Naive thymus-derived CD4-positive, alpha-beta T cell (primary cell): ENCODE results near the gene NEDD9. TPM values are rescaled to one million over a fixed set of nuclear protein-coding genes. Genes with fewer than 3 reads are reported as not detected.
A peak's percentile ranks its signal among the peaks of the same experiment; 100 is the strongest.

Experiments used
- ATAC-seq: fragments of 150-1000 bp; cut with Tn5 transposase; 2 replicates; pipeline ENCODE4 v1.10.0; 2021; ENCODE audit warnings: mild to moderate bottlenecking, moderate library complexity
- CTCF ChIA-PET: fragments of 350-600 bp; sonication (Branson Sonifier 250); formaldehyde crosslinking; loops from one replicate; lab custom pipeline; 2021; ENCODE audit warnings: antibody characterized with exemption; lab: Charles Lee
- POLR2A ChIA-PET: fragments of 350-600 bp; sonication (Branson Sonifier 250); formaldehyde crosslinking; loops from one replicate; lab custom pipeline; 2021; ENCODE audit warnings: antibody characterized with exemption, inconsistent platforms; lab: Charles Lee
- DNase-seq, 9 donors: peaks; one replicate each; pipeline versions ENCODE4 v3.0.0 to v3.0.0-alpha.2; 2020 to 2022; ENCODE audit warnings: mixed read lengths in 1 of 9
- H3K27ac ChIP-seq: one replicate; pipeline ENCODE4 v1.7.0; 2013; ENCODE audit warnings: mild to moderate bottlenecking, low read depth, low read length, moderate library complexity
- H3K27me3 ChIP-seq, 2 donors: one replicate each; pipeline ENCODE4 v1.7.0; 2013; ENCODE audit warnings: low read length in 2 of 2, mild to moderate bottlenecking in 2 of 2, moderate library complexity in 2 of 2; ENCODE audit not compliant: control insufficient read depth in 2 of 2, insufficient read depth in 2 of 2
- H3K36me3 ChIP-seq, 3 experiments: 1 replicate in 2 of 3; 2 replicates in 1 of 3; pipeline ENCODE4 v1.7.0; 2013; ENCODE audit warnings: low read length in 3 of 3, mild to moderate bottlenecking in 3 of 3, moderate library complexity in 1 of 3; ENCODE audit not compliant: insufficient read depth in 3 of 3, control insufficient read depth in 2 of 3
- H3K4me1 ChIP-seq, 2 donors: one replicate each; pipeline ENCODE4 v1.7.0; 2013; ENCODE audit warnings: low read length in 2 of 2, mild to moderate bottlenecking in 2 of 2, moderate library complexity in 1 of 2; ENCODE audit not compliant: control insufficient read depth in 2 of 2, insufficient read depth in 2 of 2
- H3K4me3 ChIP-seq: 2 replicates; pipeline ENCODE4 v1.7.0; 2013; ENCODE audit warnings: mild to moderate bottlenecking, low read length
- H3K9me3 ChIP-seq, 3 experiments: 1 replicate in 2 of 3; 2 replicates in 1 of 3; pipeline ENCODE4 v1.7.0; 2013; ENCODE audit warnings: low read length in 3 of 3; ENCODE audit not compliant: control insufficient read depth in 2 of 3
- H3K27ac Mint-ChIP-seq, 9 donors: one replicate each; pipeline ENCODE4 v1.8.0; 2020 to 2022; ENCODE audit warnings: mixed read lengths in 9 of 9, mild to moderate bottlenecking in 8 of 9, moderate library complexity in 5 of 9, inconsistent platforms in 2 of 9
- H3K27me3 Mint-ChIP-seq, 5 donors: one replicate each; pipeline ENCODE4 v1.8.0; 2021 to 2022; ENCODE audit warnings: mixed read lengths in 5 of 5, mild to moderate bottlenecking in 1 of 5
- H3K36me3 Mint-ChIP-seq, 5 donors: one replicate each; pipeline ENCODE4 v1.8.0; 2020 to 2022; ENCODE audit warnings: mixed read lengths in 5 of 5, mild to moderate bottlenecking in 3 of 5, inconsistent platforms in 1 of 5
- H3K4me1 Mint-ChIP-seq, 7 donors: one replicate each; pipeline ENCODE4 v1.8.0; 2020 to 2022; ENCODE audit warnings: mixed read lengths in 7 of 7, mild to moderate bottlenecking in 3 of 7, inconsistent platforms in 1 of 7
- H3K4me3 Mint-ChIP-seq, 10 donors: one replicate each; pipeline ENCODE4 v1.8.0; 2020 to 2022; ENCODE audit warnings: mild to moderate bottlenecking in 10 of 10, mixed read lengths in 10 of 10, moderate library complexity in 6 of 10, inconsistent platforms in 2 of 10
- H3K9me3 Mint-ChIP-seq, 11 donors: one replicate each; pipeline ENCODE4 v1.8.0; 2020 to 2022; ENCODE audit warnings: mixed read lengths in 11 of 11, mild to moderate bottlenecking in 4 of 11, inconsistent platforms in 1 of 11, moderate library complexity in 1 of 11
- intact Hi-C, 2 donors: fragments of 100-400 bp; cut with micrococcal nuclease; formaldehyde crosslinking; loops; one replicate each; pipeline ENCODE4 v1.15.1; 2023
- polyA plus RNA-seq, 2 donors: library from polyadenylated mRNA; unstranded; fragments of 300-500 nt; fragmentation: Illumina TruSeq; gene quantifications; one replicate each; pipeline ENCODE4 v1.2.3, GENCODE V29; 2021
- total RNA-seq, 6 experiments: library from RNA in 5 of 6; stranded (reverse) in 5 of 6; gene quantifications; 1 replicate in 5 of 6; 2 replicates in 1 of 6; pipeline ENCODE4 v1.2.3 and lab custom pipeline; 2021 to 2026

Gene NEDD9
- total and polyA plus RNA-seq, 7 experiments from 2014 or later = 14.2 to 62.9 (median 35.4) TPM

DNA sequence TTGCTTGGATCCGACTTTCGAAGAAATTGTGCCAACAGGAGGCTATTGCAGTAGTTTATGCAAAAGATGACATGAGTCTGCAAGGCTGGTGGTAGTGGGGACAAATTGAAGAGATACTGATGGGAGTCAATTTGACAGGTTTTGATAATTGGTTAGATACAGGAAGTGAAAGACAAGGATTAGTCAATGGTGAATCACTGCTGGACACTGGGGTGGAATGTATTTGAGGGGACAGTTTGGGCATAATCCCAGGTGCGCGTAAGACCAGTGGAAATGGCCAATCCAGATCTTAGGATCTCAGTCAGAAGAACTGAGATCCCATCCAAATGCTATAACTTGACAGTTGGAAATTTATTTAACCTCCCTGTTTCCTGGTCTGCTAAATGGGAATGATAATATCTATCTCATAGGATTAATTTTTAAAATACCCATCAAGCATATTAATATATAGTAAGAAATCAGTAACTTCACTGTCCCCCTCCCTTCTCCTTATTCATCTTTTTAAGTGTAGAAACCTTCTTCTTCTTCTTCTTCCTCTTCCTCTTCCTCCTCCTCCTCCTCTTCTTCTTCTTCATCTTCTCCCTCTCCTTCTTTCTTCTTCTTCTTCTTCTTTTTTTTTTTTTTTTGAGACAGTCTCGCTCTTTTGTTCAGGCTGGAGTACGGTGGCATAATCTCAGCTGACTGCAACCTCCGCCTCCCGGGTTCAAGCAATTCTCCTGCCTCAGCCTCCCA is 90.0 kb downstream of the NEDD9 start:
- intact Hi-C loops = no loop called here
- Mint-ChIP-seq H3K9me3 (no peaks in the 10 kb centered on the region), H3K36me3 (no peaks in the 10 kb centered on the region), H3K4me3 (no peak overlapping the region), H3K27ac (peak overlapping the region in 2 of 9 donors; percentile 5 to 17), H3K27me3 (peaks cover 0 to 5% (median 0%) of the 10 kb centered on the region in 5 donors), H3K4me1 (peaks cover 0 to 7% (median 0%) of the 10 kb centered on the region in 7 donors)
- ATAC-seq = no peak
- CTCF ChIA-PET = interaction anchor here (0.7 to 6.2 kb wide), 2 partner anchors 277 to 353 kb away, joined by 3 to 46 read pairs; no protein-coding TSS in a partner anchor
- Histone ChIP-seq H3K4me1 (no peaks in the 10 kb centered on the region), H3K36me3 (no peaks in the 10 kb centered on the region), H3K4me3 (no peak overlapping the region), H3K27ac (no peak overlapping the region), H3K9me3 (no peaks in the 10 kb centered on the region), H3K27me3 (no peaks in the 10 kb centered on the region)
- no peak for DNase-seq
- POLR2A ChIA-PET = no interaction called here

DNA sequence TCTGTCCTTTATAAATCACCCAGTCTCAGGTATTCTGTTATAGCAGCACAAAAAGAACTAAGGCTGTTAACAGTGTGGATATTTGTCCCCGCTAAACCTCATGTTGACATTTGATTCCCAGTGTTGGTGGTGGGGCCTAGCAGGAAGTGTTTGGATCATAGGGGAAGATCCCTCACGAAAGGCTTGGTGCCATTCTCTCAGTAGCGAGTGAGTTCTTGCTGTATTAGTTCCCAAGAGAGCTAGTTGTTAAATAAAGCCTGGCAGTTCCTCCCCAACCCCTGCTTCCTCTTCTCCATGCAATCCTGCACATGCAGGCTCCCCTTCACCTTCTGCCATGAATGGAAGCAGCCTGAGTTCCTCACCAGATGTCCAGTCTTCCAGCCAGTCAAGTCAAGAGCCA is 91.2 kb downstream of the NEDD9 start:
- no peak overlapping the region for H3K27ac ChIP-seq
- peaks cover 0 to 5% (median 0%) of the 10 kb centered on the region in 5 donors for H3K27me3 Mint-ChIP-seq
- CTCF ChIA-PET = interaction anchor here (1.0 kb wide), 1 partner anchor 355 kb away, joined by 3 read pairs; no protein-coding TSS in a partner anchor

DNA sequence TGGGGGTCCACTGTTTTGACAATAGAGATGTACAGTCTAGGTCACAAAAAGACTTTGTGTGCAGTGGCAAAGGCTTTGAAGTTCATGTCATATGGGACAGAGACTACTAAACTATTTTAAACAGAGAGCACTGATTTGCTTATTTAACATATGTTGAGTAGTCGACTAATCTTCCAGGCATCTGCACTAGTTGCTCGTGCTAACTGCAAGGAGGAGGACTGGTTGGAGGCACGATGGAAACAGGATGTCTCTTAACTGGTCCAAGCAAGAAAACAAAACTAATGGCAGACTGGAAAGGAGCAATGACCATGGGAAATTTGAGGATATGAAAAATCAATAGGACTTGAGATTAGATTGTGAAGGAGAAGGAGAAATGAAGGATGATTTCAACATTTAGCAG is 92.4 kb downstream of the NEDD9 start:
- Histone ChIP-seq H3K27me3 (no peaks in the 10 kb centered on the region), H3K36me3 (peaks cover 0 to 4% (median 0%) of the 10 kb centered on the region in 3 experiments), H3K27ac (no peak overlapping the region), H3K9me3 (no peaks in the 10 kb centered on the region), H3K4me3 (no peak overlapping the region), H3K4me1 (no peaks in the 10 kb centered on the region)
- H3K27me3 Mint-ChIP-seq = peaks cover 0 to 5% (median 0%) of the 10 kb centered on the region in 5 donors
- intact Hi-C loops = no loop called here
- peaks cover 0 to 7% (median 0%) of the 10 kb centered on the region in 7 donors for H3K4me1 Mint-ChIP-seq
- DNase-seq (no peak), ATAC-seq (no peak)
- ChIA-PET POLR2A (no interaction called here), CTCF (no interaction called here)
- peaks cover 0 to 10% (median 4%) of the 10 kb centered on the region in 5 donors for H3K36me3 Mint-ChIP-seq
- no peaks in the 10 kb centered on the region for H3K9me3 Mint-ChIP-seq
- H3K27ac Mint-ChIP-seq = peak overlapping the region in 1 of 9 donors; percentile 47
- H3K4me3 Mint-ChIP-seq = no peak overlapping the region

More for the DNA sequence above, 91.2 kb downstream of the NEDD9 start:
- intact Hi-C loops = no loop called here
- POLR2A ChIA-PET = no interaction called here
- H3K27me3 ChIP-seq = no peaks in the 10 kb centered on the region
- no peaks in the 10 kb centered on the region for H3K9me3 ChIP-seq
- H3K36me3 Mint-ChIP-seq = no peaks in the 10 kb centered on the region
- no peaks in the 10 kb centered on the region for H3K36me3 ChIP-seq
- H3K27ac Mint-ChIP-seq = peak overlapping the region in 1 of 9 donors; percentile 36
- H3K4me1 ChIP-seq = no peaks in the 10 kb centered on the region
- no peak overlapping the region for H3K4me3 Mint-ChIP-seq
- no peak for ATAC-seq
- no peak for DNase-seq
- H3K9me3 Mint-ChIP-seq = no peaks in the 10 kb centered on the region
- no peak overlapping the region for H3K4me3 ChIP-seq
- peaks cover 0 to 7% (median 0%) of the 10 kb centered on the region in 7 donors for H3K4me1 Mint-ChIP-seq

DNA sequence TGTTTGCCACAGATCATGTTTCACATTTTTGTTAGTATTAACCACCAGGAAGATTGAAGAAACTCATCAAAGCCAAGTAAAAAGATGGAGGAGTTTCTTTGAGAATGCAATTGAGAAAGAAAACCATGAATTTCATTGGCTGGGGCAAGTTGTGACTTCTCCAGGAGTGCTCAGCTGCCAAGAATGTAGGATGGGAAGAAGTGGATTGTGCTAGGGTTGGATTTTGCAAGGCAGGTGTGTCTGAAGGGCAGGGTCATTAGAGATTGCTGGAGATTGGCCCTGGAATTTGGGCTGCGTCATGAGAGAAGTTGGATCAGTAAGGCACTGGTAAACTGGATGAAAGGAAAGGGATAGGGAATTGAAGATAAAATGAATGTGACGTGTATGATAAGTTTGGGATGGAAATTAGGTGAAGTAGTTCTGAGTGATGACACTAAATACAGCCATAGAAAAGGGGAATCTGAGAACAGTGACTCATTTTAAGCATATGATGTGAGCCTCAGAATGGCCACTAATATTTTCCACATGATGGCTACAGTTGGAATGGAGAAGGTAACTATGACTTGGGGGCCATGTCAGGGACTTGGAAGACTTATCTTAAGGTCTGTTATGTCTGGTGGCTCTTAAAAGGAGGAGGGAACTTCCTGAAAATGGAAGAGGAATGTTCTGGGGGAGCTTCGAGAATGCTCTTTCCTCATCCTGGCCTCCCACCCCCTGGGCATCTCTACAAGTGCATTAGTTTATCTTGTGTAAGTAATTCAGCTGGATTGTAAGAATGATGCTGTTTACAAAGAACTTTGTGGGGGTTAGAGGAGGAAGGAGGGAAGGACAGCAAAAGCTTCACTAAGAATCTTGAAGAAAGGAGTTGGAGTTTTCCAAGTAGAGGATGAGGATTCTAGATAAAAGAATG is 93.2 kb downstream of the NEDD9 start:
- no peak for DNase-seq
- Mint-ChIP-seq H3K9me3 (no peaks in the 10 kb centered on the region), H3K27me3 (peaks cover 0 to 4% (median 0%) of the 10 kb centered on the region in 5 donors), H3K4me1 (peaks cover 0 to 4% (median 0%) of the 10 kb centered on the region in 7 donors), H3K36me3 (peaks cover 4 to 16% (median 11%) of the 10 kb centered on the region in 5 donors), H3K27ac (no peak overlapping the region), H3K4me3 (no peak overlapping the region)
- H3K4me1 ChIP-seq = no peaks in the 10 kb centered on the region
- no peaks in the 10 kb centered on the region for H3K27me3 ChIP-seq
- ATAC-seq = peak; percentile 17
- H3K27ac ChIP-seq = no peak overlapping the region
- H3K4me3 ChIP-seq = no peak overlapping the region
- CTCF ChIA-PET = no interaction called here
- intact Hi-C loops = no loop called here
- peaks cover 0 to 7% (median 0%) of the 10 kb centered on the region in 3 experiments for H3K36me3 ChIP-seq
- POLR2A ChIA-PET = no interaction called here
- H3K9me3 ChIP-seq = no peaks in the 10 kb centered on the region

DNA sequence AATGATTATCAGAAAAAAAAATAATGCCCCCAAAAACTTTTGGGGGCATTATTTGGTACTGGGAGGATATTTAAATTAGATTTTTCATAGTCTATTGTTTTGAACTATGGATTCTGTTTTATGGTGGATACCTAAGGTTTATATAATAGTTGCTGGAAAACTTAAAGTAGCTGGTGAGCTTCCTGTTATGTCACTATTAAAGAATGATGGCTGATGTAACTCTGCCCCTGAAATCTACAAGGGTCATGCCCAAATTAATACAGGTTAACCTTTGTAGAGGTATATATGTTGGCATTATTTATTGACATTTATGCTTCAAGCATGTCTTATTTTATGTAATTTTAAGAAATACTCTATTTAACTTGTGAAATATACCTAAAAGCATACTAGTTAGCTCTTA is 95.7 kb downstream of the NEDD9 start:
- Mint-ChIP-seq H3K27ac (no peak overlapping the region), H3K4me1 (peaks cover 0 to 3% (median 0%) of the 10 kb centered on the region in 7 donors), H3K4me3 (no peak overlapping the region), H3K27me3 (no peaks in the 10 kb centered on the region), H3K9me3 (no peaks in the 10 kb centered on the region), H3K36me3 (peaks cover 4 to 20% (median 12%) of the 10 kb centered on the region in 5 donors)
- DNase-seq (no peak), ATAC-seq (no peak)
- intact Hi-C loops = no loop called here
- Histone ChIP-seq H3K27me3 (no peaks in the 10 kb centered on the region), H3K9me3 (no peaks in the 10 kb centered on the region), H3K36me3 (peaks cover 0 to 7% (median 0%) of the 10 kb centered on the region in 3 experiments), H3K4me3 (no peak overlapping the region), H3K27ac (no peak overlapping the region), H3K4me1 (no peaks in the 10 kb centered on the region)
- ChIA-PET POLR2A (no interaction called here), CTCF (interaction anchor here (1.1 kb wide), 1 partner anchor 13 kb away, joined by 4 read pairs; no protein-coding TSS in a partner anchor)
